SK-N-SH treated with all-trans-retinoic acid at 6 μM for 48 hours (cell line): Measurements from ENCODE around the gene CHRNB2.

Experiments used
- ATAC-seq: fragments of 200-7000 bp; cut with Tn5 transposase; 3 replicates; pipeline ENCODE4 v1.9.1; 2020; ENCODE audit warnings: mild to moderate bottlenecking, moderate library complexity
- ARNTL ChIP-seq: fragments of 450-650 bp; formaldehyde crosslinking; IDR thresholded peaks from 2 replicates; pipeline ENCODE4 v1.5.0; 2020; ENCODE audit warnings: low read depth, mild to moderate bottlenecking, moderate library complexity, borderline replicate concordance
- BACH2 ChIP-seq: fragments of 250-450 bp; sonication (Bioruptor Pico); IDR thresholded peaks from 2 replicates; pipeline ENCODE4 v1.9.0; 2021; ENCODE audit warnings: mild to moderate bottlenecking, borderline replicate concordance
- CSDC2 ChIP-seq: fragments of 250-450 bp; sonication (Bioruptor Pico); IDR thresholded peaks from 2 replicates; pipeline ENCODE4 v1.5.0; 2020; ENCODE audit warnings: mild to moderate bottlenecking, moderate library complexity
- ESRRG ChIP-seq: fragments of 250-450 bp; sonication (Bioruptor Pico); IDR thresholded peaks from 2 replicates; pipeline ENCODE4 v1.6.1; 2021; ENCODE audit warnings: mild to moderate bottlenecking
- GLIS3 ChIP-seq: fragments of 250-450 bp; sonication (Bioruptor Pico); IDR thresholded peaks from 2 replicates; pipeline ENCODE4 v1.5.0; 2020; ENCODE audit warnings: mild to moderate bottlenecking, moderate library complexity
- ISL1 ChIP-seq: fragments of 250-450 bp; sonication (Bioruptor Pico); IDR thresholded peaks from 2 replicates; pipeline ENCODE4 v2.1.2; 2022; ENCODE audit warnings: mild to moderate bottlenecking, moderate library complexity
- OSR1 ChIP-seq: fragments of 250-450 bp; sonication (Bioruptor Pico); IDR thresholded peaks from 2 replicates; pipeline ENCODE4 v1.8.0; 2022; ENCODE audit warnings: moderate library complexity, mild to moderate bottlenecking, inconsistent platforms
- PPARA ChIP-seq: fragments of 250-450 bp; sonication (Bioruptor Pico); IDR thresholded peaks from 2 replicates; pipeline ENCODE4 v1.5.0; 2020; ENCODE audit warnings: mild to moderate bottlenecking, borderline replicate concordance
- RARB ChIP-seq: fragments of 250-450 bp; sonication (Bioruptor Pico); IDR thresholded peaks from 2 replicates; pipeline ENCODE4 v1.8.0; 2021; ENCODE audit warnings: mild to moderate bottlenecking, moderate library complexity
- SNAI2 ChIP-seq: fragments of 250-450 bp; sonication (Bioruptor Pico); IDR thresholded peaks from 2 replicates; pipeline ENCODE4 v1.5.0; 2020; ENCODE audit warnings: mild to moderate bottlenecking, moderate library complexity
- TCF4 ChIP-seq: fragments of 250-450 bp; sonication (Bioruptor Pico); IDR thresholded peaks from 2 replicates; pipeline ENCODE4 v1.8.0; 2021; ENCODE audit warnings: mild to moderate bottlenecking, moderate library complexity, borderline replicate concordance
- TOX ChIP-seq: fragments of 250-450 bp; sonication (Bioruptor Pico); IDR thresholded peaks from 2 replicates; pipeline ENCODE4 v1.8.0; 2021; ENCODE audit warnings: mild to moderate bottlenecking, moderate library complexity, borderline replicate concordance
- ZC3H10 ChIP-seq: fragments of 250-450 bp; sonication (Bioruptor Pico); IDR thresholded peaks from 2 replicates; pipeline ENCODE4 v1.5.1; 2021; ENCODE audit warnings: mild to moderate bottlenecking, moderate library complexity
- ZFP3 ChIP-seq: fragments of 250-450 bp; sonication (Bioruptor Pico); IDR thresholded peaks from 2 replicates; pipeline ENCODE4 v1.5.0; 2020; ENCODE audit warnings: mild to moderate bottlenecking, moderate library complexity
- ZFP30 ChIP-seq: fragments of 450-650 bp; formaldehyde crosslinking; IDR thresholded peaks from 2 replicates; pipeline ENCODE4 v1.5.0; 2022; ENCODE audit warnings: mild to moderate bottlenecking, moderate library complexity
- ZNF565 ChIP-seq: fragments of 450-650 bp; formaldehyde crosslinking; conservative IDR thresholded peaks from 2 replicates; pipeline ENCODE4 v1.5.0; 2020; ENCODE audit warnings: low read depth, mild to moderate bottlenecking, moderate library complexity
- ZNF70 ChIP-seq: fragments of 450-650 bp; formaldehyde crosslinking; IDR thresholded peaks from 2 replicates; pipeline ENCODE4 v1.5.0; 2020; ENCODE audit warnings: mild to moderate bottlenecking, moderate library complexity
- TF ChIP-seq, protein P1 (sequence below): fragments of 250-450 bp; sonication (Bioruptor Pico); IDR thresholded peaks from 2 replicates; pipeline ENCODE4 v1.5.1; 2021; ENCODE audit warnings: mild to moderate bottlenecking, moderate library complexity
- TF ChIP-seq, protein P2 (sequence below): fragments of 250-450 bp; sonication (Bioruptor Pico); IDR thresholded peaks from 2 replicates; pipeline ENCODE4 v1.5.0; 2020; ENCODE audit warnings: mild to moderate bottlenecking, moderate library complexity
- TF ChIP-seq, protein P3 (sequence below): fragments of 250-450 bp; sonication (Bioruptor Pico); IDR thresholded peaks from 2 replicates; pipeline ENCODE4 v1.5.1; 2020; ENCODE audit warnings: low read depth, mild to moderate bottlenecking, moderate library complexity
- TF ChIP-seq, protein P4 (sequence below): fragments of 250-450 bp; sonication (Bioruptor Pico); IDR thresholded peaks from 2 replicates; pipeline ENCODE4 v1.8.0; 2021; ENCODE audit warnings: low read depth, mild to moderate bottlenecking, moderate library complexity, borderline replicate concordance
- TF ChIP-seq, protein P5 (sequence below): fragments of 250-450 bp; sonication (Bioruptor Pico); IDR thresholded peaks from 2 replicates; pipeline ENCODE4 v1.8.0; 2020; ENCODE audit warnings: mild to moderate bottlenecking, moderate library complexity, borderline replicate concordance

Gene CHRNB2

DNA sequence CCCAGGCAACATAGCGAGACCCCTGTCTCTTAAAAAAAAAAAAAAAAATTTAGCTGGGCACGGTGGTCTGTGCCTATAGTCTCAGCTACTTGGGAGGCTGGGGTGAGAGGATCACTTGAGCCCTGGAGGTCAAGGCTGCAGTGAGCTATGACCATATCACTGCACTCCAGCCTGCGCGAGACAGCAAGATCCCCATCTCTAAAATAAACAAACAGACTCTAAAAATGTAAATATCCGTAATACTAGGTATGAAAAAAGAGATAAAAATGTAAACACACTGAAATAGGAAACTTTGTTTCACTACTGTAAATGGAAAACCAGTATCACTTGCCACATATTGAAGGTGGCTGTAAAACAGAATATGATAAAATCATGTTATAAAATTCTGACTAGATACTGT lies 23.2 kb downstream of the CHRNB2 start:
- ATAC-seq = no peak

DNA sequence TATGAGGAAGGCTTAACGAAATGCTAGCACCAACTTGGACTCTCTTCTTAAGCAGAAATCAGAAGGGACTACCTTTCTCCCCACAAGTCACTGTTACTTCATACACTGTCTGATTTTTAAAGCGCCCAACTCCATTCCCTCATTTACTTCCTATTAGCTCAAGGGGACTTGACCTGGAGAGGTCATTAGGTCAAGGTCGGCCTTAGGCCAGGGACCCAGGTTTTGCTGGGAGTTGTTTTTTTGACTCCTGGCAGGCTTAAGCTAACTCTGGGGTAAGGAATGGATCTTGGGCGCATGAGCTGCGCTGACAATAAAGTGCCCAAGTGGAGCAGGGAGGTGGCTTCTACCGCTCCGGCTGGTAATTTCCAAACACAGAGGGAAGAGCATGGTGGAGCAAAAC lies 23.6 kb downstream of the CHRNB2 start:
- no peak for ATAC-seq
- TF ChIP-seq, protein P1, sequence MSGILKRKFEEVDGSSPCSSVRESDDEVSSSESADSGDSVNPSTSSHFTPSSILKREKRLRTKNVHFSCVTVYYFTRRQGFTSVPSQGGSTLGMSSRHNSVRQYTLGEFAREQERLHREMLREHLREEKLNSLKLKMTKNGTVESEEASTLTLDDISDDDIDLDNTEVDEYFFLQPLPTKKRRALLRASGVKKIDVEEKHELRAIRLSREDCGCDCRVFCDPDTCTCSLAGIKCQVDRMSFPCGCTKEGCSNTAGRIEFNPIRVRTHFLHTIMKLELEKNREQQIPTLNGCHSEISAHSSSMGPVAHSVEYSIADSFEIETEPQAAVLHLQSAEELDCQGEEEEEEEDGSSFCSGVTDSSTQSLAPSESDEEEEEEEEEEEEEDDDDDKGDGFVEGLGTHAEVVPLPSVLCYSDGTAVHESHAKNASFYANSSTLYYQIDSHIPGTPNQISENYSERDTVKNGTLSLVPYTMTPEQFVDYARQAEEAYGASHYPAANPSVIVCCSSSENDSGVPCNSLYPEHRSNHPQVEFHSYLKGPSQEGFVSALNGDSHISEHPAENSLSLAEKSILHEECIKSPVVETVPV = no peak
- no peak for TF ChIP-seq CSDC2 (CRISPR knock-in tag)
- TF ChIP-seq ESRRG (CRISPR knock-in tag) = no peak
- no peak for TF ChIP-seq PPARA (CRISPR knock-in tag)
- no peak for TF ChIP-seq ZFP3
- TF ChIP-seq RARB (CRISPR knock-in tag) = no peak
- TF ChIP-seq ZC3H10 (CRISPR knock-in tag) = no peak
- TF ChIP-seq TCF4 (CRISPR knock-in tag) = no peak
- TF ChIP-seq, protein P2, sequence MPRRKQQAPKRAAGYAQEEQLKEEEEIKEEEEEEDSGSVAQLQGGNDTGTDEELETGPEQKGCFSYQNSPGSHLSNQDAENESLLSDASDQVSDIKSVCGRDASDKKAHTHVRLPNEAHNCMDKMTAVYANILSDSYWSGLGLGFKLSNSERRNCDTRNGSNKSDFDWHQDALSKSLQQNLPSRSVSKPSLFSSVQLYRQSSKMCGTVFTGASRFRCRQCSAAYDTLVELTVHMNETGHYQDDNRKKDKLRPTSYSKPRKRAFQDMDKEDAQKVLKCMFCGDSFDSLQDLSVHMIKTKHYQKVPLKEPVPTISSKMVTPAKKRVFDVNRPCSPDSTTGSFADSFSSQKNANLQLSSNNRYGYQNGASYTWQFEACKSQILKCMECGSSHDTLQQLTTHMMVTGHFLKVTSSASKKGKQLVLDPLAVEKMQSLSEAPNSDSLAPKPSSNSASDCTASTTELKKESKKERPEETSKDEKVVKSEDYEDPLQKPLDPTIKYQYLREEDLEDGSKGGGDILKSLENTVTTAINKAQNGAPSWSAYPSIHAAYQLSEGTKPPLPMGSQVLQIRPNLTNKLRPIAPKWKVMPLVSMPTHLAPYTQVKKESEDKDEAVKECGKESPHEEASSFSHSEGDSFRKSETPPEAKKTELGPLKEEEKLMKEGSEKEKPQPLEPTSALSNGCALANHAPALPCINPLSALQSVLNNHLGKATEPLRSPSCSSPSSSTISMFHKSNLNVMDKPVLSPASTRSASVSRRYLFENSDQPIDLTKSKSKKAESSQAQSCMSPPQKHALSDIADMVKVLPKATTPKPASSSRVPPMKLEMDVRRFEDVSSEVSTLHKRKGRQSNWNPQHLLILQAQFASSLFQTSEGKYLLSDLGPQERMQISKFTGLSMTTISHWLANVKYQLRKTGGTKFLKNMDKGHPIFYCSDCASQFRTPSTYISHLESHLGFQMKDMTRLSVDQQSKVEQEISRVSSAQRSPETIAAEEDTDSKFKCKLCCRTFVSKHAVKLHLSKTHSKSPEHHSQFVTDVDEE (CRISPR knock-in tag) = no peak
- no peak for TF ChIP-seq OSR1
- no peak for TF ChIP-seq TOX
- TF ChIP-seq ISL1 (CRISPR knock-in tag) = no peak
- no peak for TF ChIP-seq ZNF565 (CRISPR knock-in tag)
- no peak for TF ChIP-seq SNAI2 (CRISPR knock-in tag)
- no peak for TF ChIP-seq BACH2 (CRISPR knock-in tag)
- no peak for TF ChIP-seq ZFP30 (CRISPR knock-in tag)
- no peak for TF ChIP-seq GLIS3

More for the DNA sequence above, 23.2 kb downstream of the CHRNB2 start:
- no peak for TF ChIP-seq ARNTL (CRISPR knock-in tag)
- TF ChIP-seq ZC3H10 (CRISPR knock-in tag) = no peak
- TF ChIP-seq, protein P3, sequence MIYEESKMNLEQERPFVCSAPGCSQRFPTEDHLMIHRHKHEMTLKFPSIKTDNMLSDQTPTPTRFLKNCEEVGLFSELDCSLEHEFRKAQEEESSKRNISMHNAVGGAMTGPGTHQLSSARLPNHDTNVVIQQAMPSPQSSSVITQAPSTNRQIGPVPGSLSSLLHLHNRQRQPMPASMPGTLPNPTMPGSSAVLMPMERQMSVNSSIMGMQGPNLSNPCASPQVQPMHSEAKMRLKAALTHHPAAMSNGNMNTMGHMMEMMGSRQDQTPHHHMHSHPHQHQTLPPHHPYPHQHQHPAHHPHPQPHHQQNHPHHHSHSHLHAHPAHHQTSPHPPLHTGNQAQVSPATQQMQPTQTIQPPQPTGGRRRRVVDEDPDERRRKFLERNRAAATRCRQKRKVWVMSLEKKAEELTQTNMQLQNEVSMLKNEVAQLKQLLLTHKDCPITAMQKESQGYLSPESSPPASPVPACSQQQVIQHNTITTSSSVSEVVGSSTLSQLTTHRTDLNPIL = no peak
- no peak for TF ChIP-seq CSDC2 (CRISPR knock-in tag)
- TF ChIP-seq ISL1 (CRISPR knock-in tag) = no peak
- TF ChIP-seq, protein P4, sequence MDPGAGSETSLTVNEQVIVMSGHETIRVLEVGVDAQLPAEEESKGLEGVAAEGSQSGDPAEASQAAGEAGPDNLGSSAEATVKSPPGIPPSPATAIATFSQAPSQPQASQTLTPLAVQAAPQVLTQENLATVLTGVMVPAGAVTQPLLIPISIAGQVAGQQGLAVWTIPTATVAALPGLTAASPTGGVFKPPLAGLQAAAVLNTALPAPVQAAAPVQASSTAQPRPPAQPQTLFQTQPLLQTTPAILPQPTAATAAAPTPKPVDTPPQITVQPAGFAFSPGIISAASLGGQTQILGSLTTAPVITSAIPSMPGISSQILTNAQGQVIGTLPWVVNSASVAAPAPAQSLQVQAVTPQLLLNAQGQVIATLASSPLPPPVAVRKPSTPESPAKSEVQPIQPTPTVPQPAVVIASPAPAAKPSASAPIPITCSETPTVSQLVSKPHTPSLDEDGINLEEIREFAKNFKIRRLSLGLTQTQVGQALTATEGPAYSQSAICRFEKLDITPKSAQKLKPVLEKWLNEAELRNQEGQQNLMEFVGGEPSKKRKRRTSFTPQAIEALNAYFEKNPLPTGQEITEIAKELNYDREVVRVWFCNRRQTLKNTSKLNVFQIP (CRISPR knock-in tag) = no peak
- TF ChIP-seq, protein P2 (CRISPR knock-in tag) = no peak
- no peak for TF ChIP-seq SNAI2 (CRISPR knock-in tag)
- no peak for TF ChIP-seq PPARA (CRISPR knock-in tag)
- TF ChIP-seq ZNF70 (CRISPR knock-in tag) = no peak
- TF ChIP-seq, protein P1 = no peak
- no peak for TF ChIP-seq OSR1
- no peak for TF ChIP-seq ZFP30 (CRISPR knock-in tag)
- TF ChIP-seq TOX = no peak
- TF ChIP-seq BACH2 (CRISPR knock-in tag) = no peak
- TF ChIP-seq, protein P5, sequence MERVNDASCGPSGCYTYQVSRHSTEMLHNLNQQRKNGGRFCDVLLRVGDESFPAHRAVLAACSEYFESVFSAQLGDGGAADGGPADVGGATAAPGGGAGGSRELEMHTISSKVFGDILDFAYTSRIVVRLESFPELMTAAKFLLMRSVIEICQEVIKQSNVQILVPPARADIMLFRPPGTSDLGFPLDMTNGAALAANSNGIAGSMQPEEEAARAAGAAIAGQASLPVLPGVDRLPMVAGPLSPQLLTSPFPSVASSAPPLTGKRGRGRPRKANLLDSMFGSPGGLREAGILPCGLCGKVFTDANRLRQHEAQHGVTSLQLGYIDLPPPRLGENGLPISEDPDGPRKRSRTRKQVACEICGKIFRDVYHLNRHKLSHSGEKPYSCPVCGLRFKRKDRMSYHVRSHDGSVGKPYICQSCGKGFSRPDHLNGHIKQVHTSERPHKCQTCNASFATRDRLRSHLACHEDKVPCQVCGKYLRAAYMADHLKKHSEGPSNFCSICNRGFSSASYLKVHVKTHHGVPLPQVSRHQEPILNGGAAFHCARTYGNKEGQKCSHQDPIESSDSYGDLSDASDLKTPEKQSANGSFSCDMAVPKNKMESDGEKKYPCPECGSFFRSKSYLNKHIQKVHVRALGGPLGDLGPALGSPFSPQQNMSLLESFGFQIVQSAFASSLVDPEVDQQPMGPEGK (CRISPR knock-in tag) = no peak
- no peak for TF ChIP-seq TCF4 (CRISPR knock-in tag)
- TF ChIP-seq, all 23 proteins: peak for 0
